ENCODE measurements around the gene TIGD4.
A peak's percentile ranks its signal among the peaks of the same experiment; 100 is the strongest.

TIGD4 gene
- 0.35 to 0.78 (median 0.77) reads per million in 3 donors for total RNA-seq

DNA sequence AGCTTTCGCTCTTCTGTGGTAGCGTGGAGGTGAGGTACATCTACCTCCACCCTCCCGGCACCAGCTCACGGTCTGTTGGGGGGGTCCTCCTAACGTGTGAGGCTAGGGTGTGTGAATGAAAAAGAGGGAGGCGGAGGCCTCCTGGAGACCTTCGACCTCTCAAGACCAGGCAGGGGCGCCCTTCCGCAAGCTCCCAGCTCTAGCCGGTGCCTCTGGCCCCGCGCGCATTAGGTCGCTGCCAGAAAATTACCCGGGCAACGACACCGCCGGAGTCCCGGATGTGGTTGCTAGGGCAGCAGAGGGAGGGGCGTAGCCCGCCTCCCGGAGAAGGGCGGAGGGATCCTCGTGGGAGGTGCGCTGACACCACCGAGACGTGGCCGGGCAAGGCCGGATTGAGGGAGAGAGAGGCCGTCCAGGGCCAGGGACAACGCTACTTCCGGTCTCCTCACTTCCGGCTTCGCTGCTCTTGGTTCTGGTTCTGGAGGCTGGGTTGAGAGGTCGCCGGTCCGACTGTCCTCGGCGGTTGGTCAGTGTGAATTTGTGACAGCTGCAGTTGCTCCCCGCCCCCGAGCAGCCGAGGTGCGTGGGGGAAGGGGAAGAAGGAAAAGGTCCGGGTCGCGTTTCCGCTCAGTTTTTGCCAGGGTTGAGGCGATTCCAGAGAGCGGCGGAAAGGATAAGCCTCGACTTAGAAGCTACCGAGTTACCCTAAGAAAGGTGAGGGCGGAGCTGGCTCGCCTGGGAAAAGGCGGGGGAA lies at the start of gene TIGD4, which contains the start of gene ARFIP1:
TSS of gene TIGD4 (minus strand) at position 218 of the 754 bp plus-strand sequence. CDS start 8,726 bp downstream, outside the sequence.
TSS of gene ARFIP1 (plus strand) at position 442 of the 754 bp plus-strand sequence. CDS start 49,680 bp downstream, outside the sequence.
- H3K4me3 ChIP-seq (ENCODE audit: insufficient read depth, low read depth, low read length, poor library complexity, severe bottlenecking): peak within 1 kb of the TSS; percentile 96
- no peaks in the 10 kb centered on the region for H3K27me3 ChIP-seq (replicated peaks; ENCODE audit: control insufficient read depth, insufficient read depth, low read length, poor library complexity, severe bottlenecking)
- no peaks in the 10 kb centered on the region for H3K9me3 ChIP-seq (ENCODE audit: control insufficient read depth, low read length)
- peak; percentile 88 to 91 (median 90) for DNase-seq
- peak within 1 kb of the TSS; percentile 88 for H3K27ac ChIP-seq (ENCODE audit: insufficient read depth, low read length, poor library complexity, severe bottlenecking)
- peaks cover 9% of the 10 kb centered on the region for H3K4me1 ChIP-seq (ENCODE audit: control insufficient read depth, insufficient read depth, low read length, poor library complexity, severe bottlenecking)
- no peaks in the 10 kb centered on the region for H3K36me3 ChIP-seq (ENCODE audit: control insufficient read depth, insufficient read depth, low read length)

DNA sequence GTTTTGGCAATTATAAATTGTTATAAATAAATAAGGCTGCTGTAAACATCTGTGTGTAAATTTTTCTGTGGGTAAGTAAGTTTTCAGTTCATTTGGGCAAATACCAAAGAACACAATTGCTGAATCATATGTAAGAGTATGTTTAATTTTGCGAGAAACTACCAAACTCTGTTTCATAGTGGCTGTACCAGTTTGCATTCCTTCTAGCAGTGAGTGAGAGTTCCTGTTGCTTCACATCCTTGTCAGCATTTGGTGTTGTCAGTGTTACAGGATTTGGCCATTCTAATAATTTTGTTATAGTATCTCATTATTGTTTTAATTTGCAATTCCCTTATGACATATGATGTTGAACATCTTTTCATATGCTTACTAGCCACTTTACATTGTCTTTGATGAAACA lies 48.6 kb upstream of the TIGD4 start:
- H3K27me3 ChIP-seq (replicated peaks; ENCODE audit: control insufficient read depth, insufficient read depth, low read length, poor library complexity, severe bottlenecking): no peaks in the 10 kb centered on the region
- H3K4me1 ChIP-seq (ENCODE audit: control insufficient read depth, insufficient read depth, low read length, poor library complexity, severe bottlenecking): no peaks in the 10 kb centered on the region
- no peak overlapping the region for H3K27ac ChIP-seq (ENCODE audit: insufficient read depth, low read length, poor library complexity, severe bottlenecking)
- DNase-seq: no peak
- H3K36me3 ChIP-seq (ENCODE audit: control insufficient read depth, insufficient read depth, low read length): no peaks in the 10 kb centered on the region
- no peak overlapping the region for H3K4me3 ChIP-seq (ENCODE audit: insufficient read depth, low read depth, low read length, poor library complexity, severe bottlenecking)
- H3K9me3 ChIP-seq (ENCODE audit: control insufficient read depth, low read length): no peaks in the 10 kb centered on the region

DNA sequence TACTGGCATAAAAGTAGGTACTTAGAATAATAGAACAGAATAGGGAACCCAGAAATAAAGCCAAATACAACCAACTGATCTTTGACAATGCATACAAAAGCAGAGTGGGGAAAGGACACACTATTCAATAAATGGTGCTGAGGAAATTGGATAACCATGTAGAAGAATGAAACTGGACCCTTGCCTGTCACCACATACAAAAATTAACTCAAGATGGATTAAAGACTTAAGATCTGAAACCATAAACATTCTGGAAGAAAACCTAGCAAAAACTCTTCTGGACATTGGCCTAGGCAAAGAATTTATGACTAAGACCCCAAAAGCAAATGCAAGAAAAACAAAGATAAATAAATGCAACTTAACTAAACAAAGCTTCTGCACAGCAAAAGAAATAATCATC lies 45.8 kb upstream of the TIGD4 start:
- DNase-seq: no peak

DNA sequence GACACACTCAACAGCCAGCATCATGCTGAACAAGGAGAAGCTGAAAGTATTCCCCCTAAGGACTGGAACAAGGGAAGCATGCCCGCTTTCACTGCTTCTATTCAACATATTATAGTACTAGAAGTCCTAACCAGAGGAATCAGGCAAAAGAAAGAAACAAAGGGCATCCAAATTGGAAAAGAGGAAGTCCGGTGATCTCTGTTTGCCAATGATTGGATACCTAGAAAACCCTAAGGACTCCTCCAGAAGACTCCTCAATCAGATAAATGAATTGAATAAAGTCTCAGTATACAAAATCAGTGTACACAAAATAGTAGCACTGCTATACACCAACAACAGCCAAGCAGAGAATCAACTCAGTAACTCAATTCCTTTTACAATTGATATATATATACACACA lies 45.0 kb upstream of the TIGD4 start:
- no peak for DNase-seq
- H3K4me3 ChIP-seq (ENCODE audit: insufficient read depth, low read depth, low read length, poor library complexity, severe bottlenecking): no peak overlapping the region
- no peaks in the 10 kb centered on the region for H3K4me1 ChIP-seq (ENCODE audit: control insufficient read depth, insufficient read depth, low read length, poor library complexity, severe bottlenecking)
- no peaks in the 10 kb centered on the region for H3K27me3 ChIP-seq (replicated peaks; ENCODE audit: control insufficient read depth, insufficient read depth, low read length, poor library complexity, severe bottlenecking)
- H3K27ac ChIP-seq (ENCODE audit: insufficient read depth, low read length, poor library complexity, severe bottlenecking): no peak overlapping the region
- no peaks in the 10 kb centered on the region for H3K9me3 ChIP-seq (ENCODE audit: control insufficient read depth, low read length)
- no peaks in the 10 kb centered on the region for H3K36me3 ChIP-seq (ENCODE audit: control insufficient read depth, insufficient read depth, low read length)

More for the DNA sequence above, 45.8 kb upstream of the TIGD4 start:
- Histone ChIP-seq H3K9me3 (ENCODE audit: control insufficient read depth, low read length) (no peaks in the 10 kb centered on the region), H3K4me3 (ENCODE audit: insufficient read depth, low read depth, low read length, poor library complexity, severe bottlenecking) (no peak overlapping the region), H3K27me3 (replicated peaks; ENCODE audit: control insufficient read depth, insufficient read depth, low read length, poor library complexity, severe bottlenecking) (no peaks in the 10 kb centered on the region), H3K36me3 (ENCODE audit: control insufficient read depth, insufficient read depth, low read length) (no peaks in the 10 kb centered on the region), H3K4me1 (ENCODE audit: control insufficient read depth, insufficient read depth, low read length, poor library complexity, severe bottlenecking) (no peaks in the 10 kb centered on the region), H3K27ac (ENCODE audit: insufficient read depth, low read length, poor library complexity, severe bottlenecking) (no peak overlapping the region)

DNA sequence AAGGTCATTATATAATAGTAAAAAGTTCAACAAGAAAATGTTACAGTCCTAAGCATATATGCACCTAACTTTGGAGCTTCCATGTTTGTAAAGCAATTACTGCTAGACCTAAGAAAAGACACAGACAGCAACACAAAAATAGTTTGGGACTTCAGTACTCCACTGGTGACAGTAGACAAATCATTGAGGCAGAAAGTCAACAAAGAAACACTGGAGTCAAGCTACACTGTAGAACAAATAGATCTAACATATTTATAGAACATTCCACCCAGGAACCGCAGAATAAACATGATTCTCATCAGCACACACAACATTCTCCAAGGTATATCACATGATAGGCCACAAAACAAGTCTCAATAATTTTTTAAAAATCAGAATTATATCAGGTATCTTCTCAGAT lies 42.8 kb upstream of the TIGD4 start:
- H3K4me1 ChIP-seq (ENCODE audit: control insufficient read depth, insufficient read depth, low read length, poor library complexity, severe bottlenecking): no peaks in the 10 kb centered on the region
- H3K9me3 ChIP-seq (ENCODE audit: control insufficient read depth, low read length): no peaks in the 10 kb centered on the region
- no peaks in the 10 kb centered on the region for H3K36me3 ChIP-seq (ENCODE audit: control insufficient read depth, insufficient read depth, low read length)
- no peaks in the 10 kb centered on the region for H3K27me3 ChIP-seq (replicated peaks; ENCODE audit: control insufficient read depth, insufficient read depth, low read length, poor library complexity, severe bottlenecking)
- H3K4me3 ChIP-seq (ENCODE audit: insufficient read depth, low read depth, low read length, poor library complexity, severe bottlenecking): no peak overlapping the region
- no peak overlapping the region for H3K27ac ChIP-seq (ENCODE audit: insufficient read depth, low read length, poor library complexity, severe bottlenecking)
- DNase-seq: no peak

DNA sequence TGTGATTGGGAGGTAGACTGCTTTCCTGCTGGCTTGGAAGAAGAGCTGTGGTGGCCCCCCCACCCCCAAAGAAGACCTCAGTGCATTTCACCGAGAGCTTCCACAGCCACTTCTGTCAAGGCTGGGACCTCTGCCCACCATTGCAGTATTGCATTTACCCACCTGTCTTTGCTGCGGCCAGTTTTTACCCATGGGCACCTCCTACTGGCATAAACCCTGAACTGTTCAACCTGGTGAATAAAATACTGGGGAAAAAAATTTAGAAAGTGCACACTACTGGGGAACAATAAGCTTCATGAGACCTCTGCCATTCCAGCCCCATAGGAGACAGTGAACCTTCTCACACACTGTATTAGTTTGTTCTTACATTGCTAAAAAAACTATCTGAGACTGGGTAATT lies 40.5 kb upstream of the TIGD4 start:
- no peak overlapping the region for H3K4me3 ChIP-seq (ENCODE audit: insufficient read depth, low read depth, low read length, poor library complexity, severe bottlenecking)
- no peaks in the 10 kb centered on the region for H3K27me3 ChIP-seq (replicated peaks; ENCODE audit: control insufficient read depth, insufficient read depth, low read length, poor library complexity, severe bottlenecking)
- H3K9me3 ChIP-seq (ENCODE audit: control insufficient read depth, low read length): peaks cover 4% of the 10 kb centered on the region
- no peak overlapping the region for H3K27ac ChIP-seq (ENCODE audit: insufficient read depth, low read length, poor library complexity, severe bottlenecking)
- no peaks in the 10 kb centered on the region for H3K36me3 ChIP-seq (ENCODE audit: control insufficient read depth, insufficient read depth, low read length)
- H3K4me1 ChIP-seq (ENCODE audit: control insufficient read depth, insufficient read depth, low read length, poor library complexity, severe bottlenecking): no peaks in the 10 kb centered on the region
- no peak for DNase-seq

DNA sequence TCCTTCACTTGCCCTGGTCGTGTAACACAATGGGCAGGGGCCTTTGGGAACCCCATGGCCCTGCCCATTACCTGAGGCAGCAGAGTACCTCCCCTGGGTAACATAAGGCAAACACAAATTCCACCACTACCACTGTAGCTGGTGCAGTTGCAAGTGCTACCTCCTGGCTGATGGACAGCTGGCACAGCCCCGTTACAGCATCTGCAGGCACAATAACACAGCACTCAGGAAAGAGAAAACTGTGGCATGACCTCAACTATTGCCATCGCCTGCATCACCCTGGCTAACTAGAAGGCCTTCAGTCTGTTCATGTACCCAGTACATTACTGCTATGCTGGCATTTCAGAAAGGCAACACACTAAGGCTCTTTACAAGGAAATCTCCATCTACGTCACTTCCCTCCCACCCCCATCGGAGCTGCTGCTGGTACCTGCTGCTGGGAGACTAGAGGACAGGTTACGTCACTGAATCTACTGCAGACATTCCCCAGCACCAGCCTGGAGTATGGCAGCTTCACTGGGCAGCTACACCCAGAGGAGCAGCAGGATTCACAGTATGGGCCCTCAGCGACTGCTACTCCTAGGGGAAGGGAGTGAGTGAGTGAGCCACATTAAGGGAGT lies 39.6 kb upstream of the TIGD4 start:
- Histone ChIP-seq H3K36me3 (ENCODE audit: control insufficient read depth, insufficient read depth, low read length) (no peaks in the 10 kb centered on the region), H3K4me3 (ENCODE audit: insufficient read depth, low read depth, low read length, poor library complexity, severe bottlenecking) (no peak overlapping the region), H3K4me1 (ENCODE audit: control insufficient read depth, insufficient read depth, low read length, poor library complexity, severe bottlenecking) (no peaks in the 10 kb centered on the region), H3K9me3 (ENCODE audit: control insufficient read depth, low read length) (peaks cover 7% of the 10 kb centered on the region), H3K27ac (ENCODE audit: insufficient read depth, low read length, poor library complexity, severe bottlenecking) (no peak overlapping the region), H3K27me3 (replicated peaks; ENCODE audit: control insufficient read depth, insufficient read depth, low read length, poor library complexity, severe bottlenecking) (no peaks in the 10 kb centered on the region)
- DNase-seq: no peak

DNA sequence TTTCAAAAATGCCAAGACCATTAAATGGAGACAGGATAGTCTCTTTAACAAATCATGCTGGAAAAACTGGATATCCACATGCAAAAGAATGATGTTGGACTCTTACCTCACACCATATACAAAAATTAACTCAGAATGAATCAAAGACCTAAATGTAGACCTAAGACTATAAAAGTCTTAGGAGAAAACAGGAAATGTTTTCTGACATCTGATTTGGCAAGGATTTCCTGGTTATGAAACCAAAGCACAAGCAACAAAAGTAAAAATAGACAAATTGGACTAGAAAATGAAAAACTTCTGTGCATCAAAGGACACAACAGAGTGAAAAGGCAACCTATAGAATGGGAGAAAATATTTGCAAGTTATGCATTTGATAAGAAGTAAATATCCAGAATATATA lies 37.8 kb upstream of the TIGD4 start:
- Histone ChIP-seq H3K27ac (ENCODE audit: insufficient read depth, low read length, poor library complexity, severe bottlenecking) (no peak overlapping the region), H3K9me3 (ENCODE audit: control insufficient read depth, low read length) (peaks cover 10% of the 10 kb centered on the region), H3K27me3 (replicated peaks; ENCODE audit: control insufficient read depth, insufficient read depth, low read length, poor library complexity, severe bottlenecking) (no peaks in the 10 kb centered on the region), H3K36me3 (ENCODE audit: control insufficient read depth, insufficient read depth, low read length) (no peaks in the 10 kb centered on the region), H3K4me3 (ENCODE audit: insufficient read depth, low read depth, low read length, poor library complexity, severe bottlenecking) (no peak overlapping the region), H3K4me1 (ENCODE audit: control insufficient read depth, insufficient read depth, low read length, poor library complexity, severe bottlenecking) (no peaks in the 10 kb centered on the region)
- no peak for DNase-seq

DNA sequence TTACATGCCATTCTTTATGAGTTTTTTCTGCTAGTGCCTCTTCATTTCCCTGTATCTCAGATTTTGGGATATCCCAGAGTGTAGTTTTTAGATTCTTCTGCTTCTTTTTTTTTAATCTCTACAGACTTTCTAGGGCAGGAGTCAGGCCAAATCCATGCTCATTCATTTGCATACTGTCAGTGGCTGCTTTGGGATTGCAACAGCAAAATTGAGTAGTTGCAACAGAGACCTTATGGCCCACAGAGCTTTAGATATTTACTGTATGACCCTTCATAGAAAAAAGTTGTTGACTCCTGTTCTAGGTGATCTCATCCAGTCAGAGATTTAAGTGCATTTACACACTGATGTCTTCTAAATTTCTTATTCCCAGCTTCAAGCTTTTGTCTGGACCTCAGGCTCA lies 35.5 kb upstream of the TIGD4 start:
- Histone ChIP-seq H3K9me3 (ENCODE audit: control insufficient read depth, low read length) (peaks cover 10% of the 10 kb centered on the region), H3K27ac (ENCODE audit: insufficient read depth, low read length, poor library complexity, severe bottlenecking) (no peak overlapping the region), H3K27me3 (replicated peaks; ENCODE audit: control insufficient read depth, insufficient read depth, low read length, poor library complexity, severe bottlenecking) (no peaks in the 10 kb centered on the region), H3K4me1 (ENCODE audit: control insufficient read depth, insufficient read depth, low read length, poor library complexity, severe bottlenecking) (no peaks in the 10 kb centered on the region), H3K4me3 (ENCODE audit: insufficient read depth, low read depth, low read length, poor library complexity, severe bottlenecking) (no peak overlapping the region), H3K36me3 (ENCODE audit: control insufficient read depth, insufficient read depth, low read length) (no peaks in the 10 kb centered on the region)
- DNase-seq: no peak

DNA sequence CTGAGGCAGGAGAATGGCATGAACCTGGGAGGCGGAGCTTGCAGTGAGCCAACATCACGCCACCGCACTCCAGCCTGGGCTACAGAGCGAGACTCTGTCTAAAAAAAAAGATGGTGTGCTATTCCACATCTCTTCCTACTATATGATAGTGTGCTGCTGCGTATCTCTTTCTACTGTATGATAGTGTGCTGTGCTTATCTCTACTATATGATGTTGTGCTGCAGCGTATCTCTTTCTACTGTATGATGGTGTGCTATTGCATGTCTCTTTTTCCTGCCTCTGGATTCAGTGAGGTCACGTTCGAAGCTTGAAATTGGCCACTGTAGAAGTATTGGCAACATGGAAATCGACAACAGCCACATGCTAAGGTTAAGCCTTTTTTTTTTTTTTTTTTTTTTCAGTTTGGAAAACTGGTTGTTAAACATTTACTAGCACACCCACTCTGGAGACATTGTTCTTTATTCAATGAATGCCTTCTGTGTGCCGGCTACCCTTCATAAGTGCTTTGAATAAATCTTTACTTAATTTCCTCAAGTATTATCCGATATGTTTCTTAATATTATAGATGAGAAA lies 31.3 kb upstream of the TIGD4 start:
- Histone ChIP-seq H3K27me3 (replicated peaks; ENCODE audit: control insufficient read depth, insufficient read depth, low read length, poor library complexity, severe bottlenecking) (no peaks in the 10 kb centered on the region), H3K9me3 (ENCODE audit: control insufficient read depth, low read length) (peaks cover 7% of the 10 kb centered on the region), H3K4me3 (ENCODE audit: insufficient read depth, low read depth, low read length, poor library complexity, severe bottlenecking) (no peak overlapping the region), H3K36me3 (ENCODE audit: control insufficient read depth, insufficient read depth, low read length) (no peaks in the 10 kb centered on the region), H3K27ac (ENCODE audit: insufficient read depth, low read length, poor library complexity, severe bottlenecking) (no peak overlapping the region), H3K4me1 (ENCODE audit: control insufficient read depth, insufficient read depth, low read length, poor library complexity, severe bottlenecking) (no peaks in the 10 kb centered on the region)
- DNase-seq: no peak

Measured in effector memory CD4-positive, alpha-beta T cell (primary cell).